ENCODE results near the gene BSN. TPM values are rescaled to one million over a fixed set of nuclear protein-coding genes. Genes with fewer than 3 reads are reported as not detected.
A peak's percentile ranks its signal among the peaks of the same experiment; 100 is the strongest.

BSN gene
- polyA plus RNA-seq, 2 of the 4 experiments (the other 2 are of a cell fraction) = 0.04 to 0.08 TPM

DNA sequence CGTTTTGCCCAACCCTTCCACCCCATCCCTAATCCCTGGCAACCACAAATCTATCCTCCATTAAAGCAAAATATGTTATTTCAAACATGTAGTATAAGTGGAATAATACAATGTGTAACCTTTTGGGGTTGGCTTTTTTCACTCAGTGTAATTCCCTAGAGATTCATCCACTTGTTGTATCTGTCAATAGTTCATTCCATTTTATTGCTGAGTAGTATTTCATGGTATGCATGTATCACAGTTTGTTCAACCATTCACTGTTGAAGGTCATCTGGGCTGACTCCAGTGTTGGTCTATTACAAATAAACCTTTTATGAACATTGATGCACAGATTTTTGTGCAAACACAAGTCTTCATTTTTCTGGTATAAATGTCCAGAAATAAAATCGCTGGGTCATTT is 38.8 kb downstream of the BSN start:
- H3K4me1 ChIP-seq = no peaks in the 10 kb centered on the region
- TF ChIP-seq USF2 (IDR thresholded peaks at IDR 0.05) = no peak
- TF ChIP-seq, protein P1, sequence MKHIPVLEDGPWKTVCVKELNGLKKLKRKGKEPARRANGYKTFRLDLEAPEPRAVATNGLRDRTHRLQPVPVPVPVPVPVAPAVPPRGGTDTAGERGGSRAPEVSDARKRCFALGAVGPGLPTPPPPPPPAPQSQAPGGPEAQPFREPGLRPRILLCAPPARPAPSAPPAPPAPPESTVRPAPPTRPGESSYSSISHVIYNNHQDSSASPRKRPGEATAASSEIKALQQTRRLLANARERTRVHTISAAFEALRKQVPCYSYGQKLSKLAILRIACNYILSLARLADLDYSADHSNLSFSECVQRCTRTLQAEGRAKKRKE (CRISPR knock-in tag; IDR thresholded peaks at IDR 0.05; ENCODE audit: low read depth) = no peak
- no peak for TF ChIP-seq JUNB (IDR thresholded peaks at IDR 0.05)
- TF ChIP-seq PHF8 (IDR thresholded peaks at IDR 0.05; ENCODE audit: borderline replicate concordance, low read depth) = no peak
- no peak overlapping the region for H3K27ac ChIP-seq
- no peak overlapping the region for H3K4me3 ChIP-seq
- ATAC-seq (no peak), DNase-seq (ENCODE audit: low read depth in 1 of 2, low spot score in 1 of 2) (peak in 1 of 2 experiments; percentile 7), FAIRE-seq (no peak)
- ChIA-PET POLR2A (no interaction called here), CTCF (no interaction called here)
- H3K9me3 ChIP-seq = peaks cover 3% of the 10 kb centered on the region; the same call in 1 of the 3 replicates
- H3K4me2 ChIP-seq = no peak overlapping the region
- 34% methylated on average over 2 of the region's 2 CpGs for WGBS (ENCODE audit: missing lambda C conversion rate)

DNA sequence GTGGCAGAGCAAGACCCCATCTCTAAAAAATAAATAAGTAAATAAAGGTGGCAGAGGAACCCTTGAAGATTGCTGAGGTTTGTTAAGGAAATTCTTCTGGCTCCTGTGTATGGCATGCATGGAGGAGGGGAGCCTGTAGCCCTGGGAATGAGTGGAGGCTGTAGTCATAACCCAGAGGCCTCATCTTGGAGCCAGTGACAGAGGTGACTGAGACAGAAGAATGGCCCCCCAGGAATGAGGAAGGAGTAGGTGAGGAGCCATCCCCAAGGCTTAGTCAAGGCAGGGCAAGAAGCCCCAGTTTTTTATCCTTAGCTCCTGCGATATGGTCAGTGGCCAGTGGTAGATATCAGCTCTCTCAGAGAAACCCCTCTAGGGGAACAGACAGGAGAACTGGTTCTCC is 46.5 kb downstream of the BSN start:
- no peak for ATAC-seq
- ChIA-PET POLR2A (no interaction called here), CTCF (interaction anchor here (1.4 to 1.9 kb wide), 2 partner anchors 61 to 71 kb away, joined by 5 to 6 read pairs; no protein-coding TSS in a partner anchor)
- no peak overlapping the region for H3K4me3 ChIP-seq
- DNase-seq (ENCODE audit: low read depth in 1 of 2, low spot score in 1 of 2) = no peak
- TF ChIP-seq, protein P1 (CRISPR knock-in tag; IDR thresholded peaks at IDR 0.05; ENCODE audit: low read depth) = no peak
- TF ChIP-seq GATA3 (IDR thresholded peaks at IDR 0.05; ENCODE audit: borderline replicate concordance) = no peak
- no peak for TF ChIP-seq POLR2A (IDR thresholded peaks at IDR 0.05; ENCODE audit: low read length)
- TF ChIP-seq, protein P2, sequence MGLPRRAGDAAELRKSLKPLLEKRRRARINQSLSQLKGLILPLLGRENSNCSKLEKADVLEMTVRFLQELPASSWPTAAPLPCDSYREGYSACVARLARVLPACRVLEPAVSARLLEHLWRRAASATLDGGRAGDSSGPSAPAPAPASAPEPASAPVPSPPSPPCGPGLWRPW (IDR thresholded peaks at IDR 0.05) = no peak
- WGBS (ENCODE audit: missing lambda C conversion rate) = 89% methylated on average over 1 of the region's 1 CpG
- H3K4me1 ChIP-seq = no peaks in the 10 kb centered on the region
- no peak overlapping the region for H3K4me2 ChIP-seq
- no peak overlapping the region for H3K27ac ChIP-seq
- no peak for FAIRE-seq
- no peaks in the 10 kb centered on the region for H3K9me3 ChIP-seq

DNA sequence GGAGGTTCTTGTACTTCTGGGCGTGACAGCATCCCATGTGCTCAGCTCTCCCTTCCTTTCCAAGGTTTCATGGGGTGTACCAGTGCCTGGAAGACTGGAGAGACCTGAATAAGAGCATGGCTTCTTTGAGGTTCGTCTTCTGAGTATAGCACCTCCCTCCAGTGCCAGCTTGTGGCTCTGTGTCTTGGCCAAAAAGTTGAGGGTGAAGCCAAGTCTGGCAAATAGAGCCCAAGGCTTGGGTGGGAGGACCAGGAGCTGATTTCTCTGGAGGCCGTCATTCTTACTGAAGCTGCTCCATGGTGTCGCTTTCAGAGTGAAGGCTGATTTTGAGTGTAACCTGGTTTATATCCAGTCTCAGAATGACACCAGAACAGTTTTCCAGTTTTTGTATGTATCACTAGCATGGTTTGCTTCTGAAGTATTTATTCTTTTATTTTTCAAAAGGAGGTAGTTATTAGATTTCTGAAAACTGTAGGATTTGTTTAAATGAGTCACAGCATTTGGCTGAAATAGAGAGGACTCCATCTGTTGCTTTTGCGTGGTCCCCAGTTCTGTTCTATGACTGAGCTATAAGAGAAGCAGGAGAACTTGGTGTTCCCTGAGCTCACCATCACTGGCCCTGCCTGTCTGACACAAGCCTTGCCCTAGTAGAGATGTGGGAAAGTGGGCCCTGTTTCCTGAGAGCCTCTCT is 47.2 kb downstream of the BSN start:
- Histone ChIP-seq H3K4me1 (no peaks in the 10 kb centered on the region), H3K9me3 (no peaks in the 10 kb centered on the region), H3K4me3 (no peak overlapping the region), H3K27ac (no peak overlapping the region), H3K4me2 (no peak overlapping the region)
- no peak for ATAC-seq
- TF ChIP-seq POLR2A (IDR thresholded peaks at IDR 0.05; ENCODE audit: low read length) (no peak), CHD2 (IDR thresholded peaks at IDR 0.05; ENCODE audit: low read length, partially characterized antibody) (no peak), ZC3H11A (IDR thresholded peaks at IDR 0.05) (no peak)
- DNase-seq (ENCODE audit: low read depth in 1 of 2, low spot score in 1 of 2) = no peak
- ChIA-PET CTCF (interaction anchor here (1.4 to 1.9 kb wide), 2 partner anchors 62 to 70 kb away, joined by 5 to 6 read pairs; no protein-coding TSS in a partner anchor), POLR2A (no interaction called here)
- 70% methylated on average over 5 of the region's 5 CpGs for WGBS (ENCODE audit: missing lambda C conversion rate)
- no peak for FAIRE-seq

DNA sequence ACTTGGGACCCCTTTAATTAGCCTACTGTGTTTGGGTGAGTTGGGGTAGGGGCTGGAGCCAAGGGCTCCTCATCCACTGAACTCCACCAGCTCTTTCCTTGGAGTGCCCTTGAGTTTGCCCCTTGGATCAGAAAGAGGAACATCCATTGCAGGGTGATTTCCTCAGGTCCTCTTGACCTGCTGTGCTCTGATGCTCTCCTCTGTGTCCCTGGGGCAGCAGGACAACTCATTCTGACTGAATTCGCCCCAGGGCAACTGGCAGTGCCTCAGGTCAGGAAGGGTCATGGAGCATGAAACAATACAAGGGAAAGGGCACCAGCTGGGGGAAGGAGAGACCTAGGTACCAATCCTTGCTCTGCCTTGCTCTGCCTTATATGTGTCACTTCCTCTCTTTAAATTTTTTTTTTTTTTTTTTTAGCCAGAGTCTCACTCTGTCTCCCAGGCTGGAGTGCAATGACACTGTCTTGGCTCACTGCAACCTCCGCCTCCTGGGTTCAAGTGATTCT is 47.8 kb downstream of the BSN start:
- DNase-seq (ENCODE audit: low read depth in 1 of 2, low spot score in 1 of 2) = no peak
- Histone ChIP-seq H3K4me3 (no peak overlapping the region), H3K27ac (no peak overlapping the region), H3K4me2 (no peak overlapping the region), H3K9me3 (no peaks in the 10 kb centered on the region), H3K4me1 (no peaks in the 10 kb centered on the region)
- ChIA-PET CTCF (interaction anchor here (1.4 to 1.9 kb wide), 2 partner anchors 62 to 70 kb away, joined by 5 to 6 read pairs; no protein-coding TSS in a partner anchor), POLR2A (no interaction called here)
- no peak for ATAC-seq
- FAIRE-seq = no peak
- TF ChIP-seq ZSCAN20 (CRISPR knock-in tag; IDR thresholded peaks at IDR 0.05) (no peak), KDM5A (IDR thresholded peaks at IDR 0.05) (no peak), HDAC2 (IDR thresholded peaks at IDR 0.05) (no peak), FOXS1 (CRISPR knock-in tag; IDR thresholded peaks at IDR 0.05) (no peak), EP300 (IDR thresholded peaks at IDR 0.05) (no peak), NPAS2 (CRISPR knock-in tag; IDR thresholded peaks at IDR 0.05; ENCODE audit: borderline replicate concordance) (no peak), EHMT2 (IDR thresholded peaks at IDR 0.05; ENCODE audit: low read depth) (no peak), NFE2L2 (conservative IDR thresholded peaks at IDR 0.05; ENCODE audit: low read length) (no peak), POLR2AphosphoS2 (conservative IDR thresholded peaks at IDR 0.05; ENCODE audit: low read length) (no peak), HOXB13 (CRISPR knock-in tag; IDR thresholded peaks at IDR 0.05; ENCODE audit: low read depth) (no peak), PHF8 (IDR thresholded peaks at IDR 0.05; ENCODE audit: borderline replicate concordance, low read depth) (no peak), ZC3H11A (IDR thresholded peaks at IDR 0.05) (no peak), TP53 (CRISPR knock-in tag; IDR thresholded peaks at IDR 0.05) (no peak), CEBPB (IDR thresholded peaks at IDR 0.05) (no peak), JUNB (IDR thresholded peaks at IDR 0.05) (no peak)
- TF ChIP-seq, protein P3, sequence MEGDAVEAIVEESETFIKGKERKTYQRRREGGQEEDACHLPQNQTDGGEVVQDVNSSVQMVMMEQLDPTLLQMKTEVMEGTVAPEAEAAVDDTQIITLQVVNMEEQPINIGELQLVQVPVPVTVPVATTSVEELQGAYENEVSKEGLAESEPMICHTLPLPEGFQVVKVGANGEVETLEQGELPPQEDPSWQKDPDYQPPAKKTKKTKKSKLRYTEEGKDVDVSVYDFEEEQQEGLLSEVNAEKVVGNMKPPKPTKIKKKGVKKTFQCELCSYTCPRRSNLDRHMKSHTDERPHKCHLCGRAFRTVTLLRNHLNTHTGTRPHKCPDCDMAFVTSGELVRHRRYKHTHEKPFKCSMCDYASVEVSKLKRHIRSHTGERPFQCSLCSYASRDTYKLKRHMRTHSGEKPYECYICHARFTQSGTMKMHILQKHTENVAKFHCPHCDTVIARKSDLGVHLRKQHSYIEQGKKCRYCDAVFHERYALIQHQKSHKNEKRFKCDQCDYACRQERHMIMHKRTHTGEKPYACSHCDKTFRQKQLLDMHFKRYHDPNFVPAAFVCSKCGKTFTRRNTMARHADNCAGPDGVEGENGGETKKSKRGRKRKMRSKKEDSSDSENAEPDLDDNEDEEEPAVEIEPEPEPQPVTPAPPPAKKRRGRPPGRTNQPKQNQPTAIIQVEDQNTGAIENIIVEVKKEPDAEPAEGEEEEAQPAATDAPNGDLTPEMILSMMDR (IDR thresholded peaks at IDR 0.05) = no peak
- TF ChIP-seq, protein P4, sequence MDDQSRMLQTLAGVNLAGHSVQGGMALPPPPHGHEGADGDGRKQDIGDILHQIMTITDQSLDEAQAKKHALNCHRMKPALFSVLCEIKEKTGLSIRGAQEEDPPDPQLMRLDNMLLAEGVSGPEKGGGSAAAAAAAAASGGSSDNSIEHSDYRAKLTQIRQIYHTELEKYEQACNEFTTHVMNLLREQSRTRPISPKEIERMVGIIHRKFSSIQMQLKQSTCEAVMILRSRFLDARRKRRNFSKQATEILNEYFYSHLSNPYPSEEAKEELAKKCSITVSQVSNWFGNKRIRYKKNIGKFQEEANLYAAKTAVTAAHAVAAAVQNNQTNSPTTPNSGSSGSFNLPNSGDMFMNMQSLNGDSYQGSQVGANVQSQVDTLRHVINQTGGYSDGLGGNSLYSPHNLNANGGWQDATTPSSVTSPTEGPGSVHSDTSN (IDR thresholded peaks at IDR 0.05) = no peak
- TF ChIP-seq, protein P5, sequence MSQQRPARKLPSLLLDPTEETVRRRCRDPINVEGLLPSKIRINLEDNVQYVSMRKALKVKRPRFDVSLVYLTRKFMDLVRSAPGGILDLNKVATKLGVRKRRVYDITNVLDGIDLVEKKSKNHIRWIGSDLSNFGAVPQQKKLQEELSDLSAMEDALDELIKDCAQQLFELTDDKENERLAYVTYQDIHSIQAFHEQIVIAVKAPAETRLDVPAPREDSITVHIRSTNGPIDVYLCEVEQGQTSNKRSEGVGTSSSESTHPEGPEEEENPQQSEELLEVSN (IDR thresholded peaks at IDR 0.05; ENCODE audit: borderline replicate concordance, low read depth) = no peak
- 57% methylated on average over 2 of the region's 2 CpGs for WGBS (ENCODE audit: missing lambda C conversion rate)
